ENCODE data around the gene GPATCH2. TPM values are rescaled to one million over a fixed set of nuclear protein-coding genes. Genes with fewer than 3 reads are reported as not detected.

GPATCH2 gene
- total and polyA plus RNA-seq, 2 donors = 6.5 to 16.9 TPM

DNA sequence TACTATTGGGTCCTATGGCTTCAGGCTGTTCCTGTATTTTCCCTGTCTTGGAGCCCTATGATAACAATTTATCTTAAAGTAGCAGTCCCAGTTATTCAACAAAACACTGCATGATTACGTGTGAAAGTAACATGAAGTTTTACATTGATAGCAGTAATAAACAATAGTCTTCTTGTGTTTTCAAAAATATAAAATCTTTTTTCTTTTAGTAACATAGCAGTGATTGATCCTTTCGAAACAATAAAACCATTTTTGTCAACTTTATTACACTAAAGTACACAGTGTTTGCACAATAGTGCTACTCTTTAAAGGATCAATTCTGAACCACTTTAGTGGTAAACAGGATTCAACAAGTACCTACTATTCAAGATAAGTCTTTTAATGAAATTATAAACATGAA is 90.6 kb downstream of the GPATCH2 start:
- Histone ChIP-seq H3K27ac (ENCODE audit: low read depth in 1 of 2, low read length in 1 of 2) (no peak overlapping the region), H3K4me3 (ENCODE audit: low read length in 2 of 2) (no peak overlapping the region), H3K9me3 (ENCODE audit: control insufficient read depth in 2 of 2, insufficient read depth in 1 of 2, low read length in 1 of 2) (no peaks in the 10 kb centered on the region), H3K27me3 (ENCODE audit: control insufficient read depth in 2 of 2, insufficient read depth in 1 of 2, low read length in 1 of 2) (no peaks in the 10 kb centered on the region), H3K36me3 (ENCODE audit: control insufficient read depth in 2 of 2, insufficient read depth in 2 of 2, low read length in 1 of 2) (no peaks in the 10 kb centered on the region), H3K4me1 (ENCODE audit: control insufficient read depth in 2 of 2, insufficient read depth in 2 of 2, low read length in 2 of 2) (no peaks in the 10 kb centered on the region)
- DNase-seq (ENCODE audit: low read depth in 6 of 9, low spot score in 9 of 9) = no peak
- 96% methylated on average over 2 of the region's 2 CpGs for WGBS

- Histone ChIP-seq H3K27me3 (ENCODE audit: control insufficient read depth in 2 of 2, insufficient read depth in 1 of 2, low read length in 1 of 2) (no peaks in the 10 kb centered on the region), H3K4me1 (ENCODE audit: control insufficient read depth in 2 of 2, insufficient read depth in 2 of 2, low read length in 2 of 2) (no peaks in the 10 kb centered on the region), H3K27ac (ENCODE audit: low read depth in 1 of 2, low read length in 1 of 2) (no peak overlapping the region), H3K4me3 (ENCODE audit: low read length in 2 of 2) (no peak overlapping the region), H3K9me3 (ENCODE audit: control insufficient read depth in 2 of 2, insufficient read depth in 1 of 2, low read length in 1 of 2) (no peaks in the 10 kb centered on the region), H3K36me3 (ENCODE audit: control insufficient read depth in 2 of 2, insufficient read depth in 2 of 2, low read length in 1 of 2) (no peaks in the 10 kb centered on the region)
- DNase-seq (ENCODE audit: low read depth in 6 of 9, low spot score in 9 of 9) = no peak
- WGBS = 98% methylated on average over 2 of the region's 2 CpGs
Measured at GRCh38 chr1:217539510-217539909, 91.4 kb downstream of the GPATCH2 start.

- Histone ChIP-seq H3K27ac (ENCODE audit: low read depth in 1 of 2, low read length in 1 of 2) (no peak overlapping the region), H3K9me3 (ENCODE audit: control insufficient read depth in 2 of 2, insufficient read depth in 1 of 2, low read length in 1 of 2) (no peaks in the 10 kb centered on the region), H3K4me1 (ENCODE audit: control insufficient read depth in 2 of 2, insufficient read depth in 2 of 2, low read length in 2 of 2) (no peaks in the 10 kb centered on the region), H3K36me3 (ENCODE audit: control insufficient read depth in 2 of 2, insufficient read depth in 2 of 2, low read length in 1 of 2) (no peaks in the 10 kb centered on the region), H3K4me3 (ENCODE audit: low read length in 2 of 2) (no peak overlapping the region), H3K27me3 (ENCODE audit: control insufficient read depth in 2 of 2, insufficient read depth in 1 of 2, low read length in 1 of 2) (no peaks in the 10 kb centered on the region)
- 97% methylated on average over 9 of the region's 9 CpGs for WGBS
- no peak for DNase-seq (ENCODE audit: low read depth in 6 of 9, low spot score in 9 of 9)
Measured at GRCh38 chr1:217535601-217536377, 95.1 kb downstream of the GPATCH2 start.

DNA sequence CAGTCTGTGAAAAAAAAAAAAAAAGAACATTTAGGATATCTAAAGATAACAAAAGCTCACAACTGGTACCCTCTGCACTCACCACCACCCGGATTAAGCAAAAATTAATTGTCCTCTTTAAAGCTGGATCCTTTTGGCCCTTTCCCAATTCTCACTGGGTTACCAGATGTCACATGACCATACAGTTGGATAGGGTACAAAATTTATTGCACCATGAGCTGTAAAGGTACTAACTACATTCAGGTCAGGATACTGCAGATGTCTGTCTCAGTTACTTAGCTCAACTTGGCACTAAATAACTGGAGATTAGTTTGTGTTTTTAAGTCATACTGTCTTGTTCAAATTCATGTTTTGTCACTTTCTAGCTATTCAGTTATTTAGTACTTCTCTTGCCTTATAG is 96.3 kb downstream of the GPATCH2 start:
- Histone ChIP-seq H3K4me1 (ENCODE audit: control insufficient read depth in 2 of 2, insufficient read depth in 2 of 2, low read length in 2 of 2) (no peaks in the 10 kb centered on the region), H3K27me3 (ENCODE audit: control insufficient read depth in 2 of 2, insufficient read depth in 1 of 2, low read length in 1 of 2) (no peaks in the 10 kb centered on the region), H3K4me3 (ENCODE audit: low read length in 2 of 2) (no peak overlapping the region), H3K9me3 (ENCODE audit: control insufficient read depth in 2 of 2, insufficient read depth in 1 of 2, low read length in 1 of 2) (no peaks in the 10 kb centered on the region), H3K27ac (ENCODE audit: low read depth in 1 of 2, low read length in 1 of 2) (no peak overlapping the region), H3K36me3 (ENCODE audit: control insufficient read depth in 2 of 2, insufficient read depth in 2 of 2, low read length in 1 of 2) (no peaks in the 10 kb centered on the region)
- no peak for DNase-seq (ENCODE audit: low read depth in 6 of 9, low spot score in 9 of 9)
- WGBS = 97% methylated on average over 1 of the region's 1 CpG

DNA sequence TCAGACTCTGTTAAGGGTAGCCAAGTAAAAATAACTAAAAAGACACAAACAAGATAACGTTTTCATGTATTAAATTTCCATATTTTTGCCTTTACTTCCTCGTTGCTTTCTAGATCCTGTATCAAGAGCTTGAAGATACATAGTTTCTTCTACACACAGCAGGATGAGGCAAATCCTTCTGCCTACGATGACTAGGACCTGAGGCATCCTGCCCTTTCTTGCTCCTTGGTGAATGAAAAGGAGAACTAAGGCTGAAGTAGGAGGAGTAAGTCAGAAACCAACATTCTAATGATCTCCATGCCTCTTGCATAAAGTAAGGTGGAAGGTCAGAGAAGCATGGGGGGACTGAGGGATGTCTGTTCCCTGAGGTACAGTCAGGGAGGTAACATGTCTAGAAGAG is 102.6 kb downstream of the GPATCH2 start:
- Histone ChIP-seq H3K4me1 (ENCODE audit: control insufficient read depth in 2 of 2, insufficient read depth in 2 of 2, low read length in 2 of 2) (no peaks in the 10 kb centered on the region), H3K9me3 (ENCODE audit: control insufficient read depth in 2 of 2, insufficient read depth in 1 of 2, low read length in 1 of 2) (no peaks in the 10 kb centered on the region), H3K4me3 (ENCODE audit: low read length in 2 of 2) (no peak overlapping the region), H3K27ac (ENCODE audit: low read depth in 1 of 2, low read length in 1 of 2) (no peak overlapping the region), H3K27me3 (ENCODE audit: control insufficient read depth in 2 of 2, insufficient read depth in 1 of 2, low read length in 1 of 2) (no peaks in the 10 kb centered on the region), H3K36me3 (ENCODE audit: control insufficient read depth in 2 of 2, insufficient read depth in 2 of 2, low read length in 1 of 2) (no peaks in the 10 kb centered on the region)
- WGBS = 95% methylated on average over 3 of the region's 3 CpGs
- no peak for DNase-seq (ENCODE audit: low read depth in 6 of 9, low spot score in 9 of 9)

- no peak for DNase-seq (ENCODE audit: low read depth in 6 of 9, low spot score in 9 of 9)
- H3K4me1 ChIP-seq (ENCODE audit: control insufficient read depth in 2 of 2, insufficient read depth in 2 of 2, low read length in 2 of 2) = no peaks in the 10 kb centered on the region
- no peaks in the 10 kb centered on the region for H3K27me3 ChIP-seq (ENCODE audit: control insufficient read depth in 2 of 2, insufficient read depth in 1 of 2, low read length in 1 of 2)
- H3K27ac ChIP-seq (ENCODE audit: low read depth in 1 of 2, low read length in 1 of 2) = no peak overlapping the region
- H3K4me3 ChIP-seq (ENCODE audit: low read length in 2 of 2) = no peak overlapping the region
- H3K9me3 ChIP-seq (ENCODE audit: control insufficient read depth in 2 of 2, insufficient read depth in 1 of 2, low read length in 1 of 2) = no peaks in the 10 kb centered on the region
- 97% methylated on average over 2 of the region's 2 CpGs for WGBS
- no peaks in the 10 kb centered on the region for H3K36me3 ChIP-seq (ENCODE audit: control insufficient read depth in 2 of 2, insufficient read depth in 2 of 2, low read length in 1 of 2)
Measured at GRCh38 chr1:217527151-217527550, 103.7 kb downstream of the GPATCH2 start.

DNA sequence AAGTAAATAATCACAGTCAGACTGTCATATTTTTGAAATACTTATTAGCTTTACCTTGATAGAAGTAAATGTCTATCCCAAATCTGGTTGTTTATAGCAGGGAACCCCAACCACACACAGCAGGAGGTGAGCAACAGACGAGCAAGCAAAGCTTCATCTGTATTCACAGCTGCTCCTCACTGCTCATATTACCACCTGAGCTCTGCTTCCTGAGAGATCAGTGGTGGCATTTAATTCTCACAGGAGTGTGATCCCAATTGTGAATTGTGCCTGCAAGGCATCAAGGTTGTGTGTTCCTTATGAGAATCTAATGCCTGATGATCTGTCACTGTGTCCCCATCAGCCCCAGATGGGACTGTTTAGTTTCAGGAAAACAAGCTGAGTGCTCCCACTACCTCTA is 104.3 kb downstream of the GPATCH2 start:
- Histone ChIP-seq H3K27ac (ENCODE audit: low read depth in 1 of 2, low read length in 1 of 2) (no peak overlapping the region), H3K4me3 (ENCODE audit: low read length in 2 of 2) (no peak overlapping the region), H3K36me3 (ENCODE audit: control insufficient read depth in 2 of 2, insufficient read depth in 2 of 2, low read length in 1 of 2) (no peaks in the 10 kb centered on the region), H3K4me1 (ENCODE audit: control insufficient read depth in 2 of 2, insufficient read depth in 2 of 2, low read length in 2 of 2) (no peaks in the 10 kb centered on the region), H3K9me3 (ENCODE audit: control insufficient read depth in 2 of 2, insufficient read depth in 1 of 2, low read length in 1 of 2) (no peaks in the 10 kb centered on the region), H3K27me3 (ENCODE audit: control insufficient read depth in 2 of 2, insufficient read depth in 1 of 2, low read length in 1 of 2) (no peaks in the 10 kb centered on the region)
- no peak for DNase-seq (ENCODE audit: low read depth in 6 of 9, low spot score in 9 of 9)
- WGBS = 95% methylated on average over 1 of the region's 1 CpG

DNA sequence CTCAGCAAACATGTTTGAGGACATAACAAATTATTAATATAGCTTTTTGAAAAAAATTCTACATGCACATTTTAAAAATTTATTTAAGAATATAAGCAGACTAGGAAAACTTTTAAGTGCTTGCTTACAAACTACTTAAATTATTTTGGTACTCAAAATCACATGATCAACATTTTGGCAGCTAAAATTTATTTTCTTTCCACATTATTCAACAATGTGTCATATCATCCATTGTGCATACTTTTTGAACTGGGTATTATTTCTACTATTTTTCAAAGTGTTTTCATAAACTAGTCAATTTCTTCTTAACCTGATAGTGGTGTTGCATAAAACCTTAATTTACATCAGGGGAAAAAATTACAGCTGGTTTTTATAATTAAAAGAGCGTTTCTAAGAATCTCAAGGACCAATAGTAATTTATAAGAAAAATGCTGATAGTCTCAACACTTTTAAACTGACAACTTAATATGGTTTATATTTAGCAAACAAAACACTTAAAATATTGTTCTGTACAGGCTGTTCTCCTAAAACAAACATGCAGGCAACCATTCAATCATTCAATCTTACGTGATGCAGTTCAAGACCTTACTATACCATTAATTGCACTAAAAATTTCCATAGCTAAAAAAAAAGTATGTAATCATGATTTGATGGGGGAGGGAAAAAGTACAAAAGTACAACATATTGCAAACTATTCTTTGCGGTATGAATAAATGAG is 105.0 kb downstream of the GPATCH2 start:
- no peak overlapping the region for H3K4me3 ChIP-seq (ENCODE audit: low read length in 2 of 2)
- no peaks in the 10 kb centered on the region for H3K36me3 ChIP-seq (ENCODE audit: control insufficient read depth in 2 of 2, insufficient read depth in 2 of 2, low read length in 1 of 2)
- DNase-seq (ENCODE audit: low read depth in 6 of 9, low spot score in 9 of 9) = no peak
- no peaks in the 10 kb centered on the region for H3K27me3 ChIP-seq (ENCODE audit: control insufficient read depth in 2 of 2, insufficient read depth in 1 of 2, low read length in 1 of 2)
- H3K4me1 ChIP-seq (ENCODE audit: control insufficient read depth in 2 of 2, insufficient read depth in 2 of 2, low read length in 2 of 2) = no peaks in the 10 kb centered on the region
- no peak overlapping the region for H3K27ac ChIP-seq (ENCODE audit: low read depth in 1 of 2, low read length in 1 of 2)
- WGBS = 93% methylated on average over 3 of the region's 3 CpGs
- no peaks in the 10 kb centered on the region for H3K9me3 ChIP-seq (ENCODE audit: control insufficient read depth in 2 of 2, insufficient read depth in 1 of 2, low read length in 1 of 2)

DNA sequence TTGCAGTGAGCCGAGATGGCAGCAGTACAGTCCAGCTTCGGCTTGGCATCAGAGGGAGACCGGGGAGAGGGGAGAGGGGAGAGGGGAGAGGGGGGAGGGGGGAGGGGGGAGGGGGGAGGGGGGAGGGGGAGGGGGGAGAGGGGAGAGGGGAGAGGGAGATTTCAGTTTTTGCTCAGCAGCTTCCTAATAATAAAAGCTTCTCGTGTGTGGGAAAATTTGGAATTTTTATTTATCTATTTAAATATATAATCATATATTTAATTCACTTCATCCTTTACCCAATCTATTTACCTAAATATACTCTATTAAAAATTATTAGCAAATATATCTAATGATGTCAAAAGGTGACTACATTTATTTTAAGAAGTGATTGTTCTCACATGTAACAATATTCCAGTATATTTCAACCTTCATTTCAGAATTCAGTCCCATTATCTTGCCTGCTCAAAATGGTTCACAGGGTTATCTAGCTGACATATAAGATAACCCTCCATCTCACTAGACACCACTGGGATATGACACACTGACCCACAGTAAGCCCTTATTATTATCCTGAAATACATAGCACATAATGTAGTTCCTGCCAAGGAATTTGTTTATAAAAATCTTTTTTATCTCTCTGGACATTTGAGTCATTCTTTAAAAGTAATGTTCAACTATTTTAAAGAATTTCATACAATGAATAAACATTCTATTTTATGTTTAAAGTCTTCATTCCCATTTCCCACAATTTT is 105.9 kb downstream of the GPATCH2 start:
- WGBS = 93% methylated on average over 3 of the region's 4 CpGs
- DNase-seq (ENCODE audit: low read depth in 6 of 9, low spot score in 9 of 9) = no peak
- H3K4me1 ChIP-seq (ENCODE audit: control insufficient read depth in 2 of 2, insufficient read depth in 2 of 2, low read length in 2 of 2) = no peaks in the 10 kb centered on the region
- H3K9me3 ChIP-seq (ENCODE audit: control insufficient read depth in 2 of 2, insufficient read depth in 1 of 2, low read length in 1 of 2) = no peaks in the 10 kb centered on the region
- no peak overlapping the region for H3K27ac ChIP-seq (ENCODE audit: low read depth in 1 of 2, low read length in 1 of 2)
- no peaks in the 10 kb centered on the region for H3K36me3 ChIP-seq (ENCODE audit: control insufficient read depth in 2 of 2, insufficient read depth in 2 of 2, low read length in 1 of 2)
- H3K4me3 ChIP-seq (ENCODE audit: low read length in 2 of 2) = no peak overlapping the region
- H3K27me3 ChIP-seq (ENCODE audit: control insufficient read depth in 2 of 2, insufficient read depth in 1 of 2, low read length in 1 of 2) = no peaks in the 10 kb centered on the region

All from thymus (tissue), 11 donors.